ENCODE measurements around the gene STOM. TPM values are rescaled to one million over a fixed set of nuclear protein-coding genes. Genes with fewer than 3 reads are reported as not detected.

STOM gene
- total and polyA plus RNA-seq, 2 experiments from 2014 or later: 11.7 to 13.6 TPM

GRCh38 chr9:121350993-121351561 is 19.0 kb downstream of the STOM start:
- peak; percentile 34 to 95 for DNase-seq (ENCODE audit: low read depth in 1 of 2, low spot score in 1 of 2)
- H3K4me3 ChIP-seq: no peak overlapping the region
- peaks cover 28% of the 10 kb centered on the region for H3K4me1 ChIP-seq (ENCODE audit: low read depth)
- H3K27ac ChIP-seq: peak overlapping the region; percentile 71
- TF ChIP-seq CTCF (IDR thresholded peaks at IDR 0.05; ENCODE audit: low read depth, low read length): no peak
- no peaks in the 10 kb centered on the region for H3K9me3 ChIP-seq (ENCODE audit: low read depth)
- H3K27me3 ChIP-seq: no peaks in the 10 kb centered on the region
- H3K36me3 ChIP-seq: no peaks in the 10 kb centered on the region

GRCh38 chr9:121350036-121350435 is 20.0 kb downstream of the STOM start:
- no peaks in the 10 kb centered on the region for H3K27me3 ChIP-seq
- peak overlapping the region; percentile 71 for H3K27ac ChIP-seq
- peaks cover 28% of the 10 kb centered on the region for H3K4me1 ChIP-seq (ENCODE audit: low read depth)
- no peak overlapping the region for H3K4me3 ChIP-seq
- DNase-seq (ENCODE audit: low read depth in 1 of 2, low spot score in 1 of 2): no peak
- H3K9me3 ChIP-seq (ENCODE audit: low read depth): no peaks in the 10 kb centered on the region
- H3K36me3 ChIP-seq: no peaks in the 10 kb centered on the region
- TF ChIP-seq CTCF (IDR thresholded peaks at IDR 0.05; ENCODE audit: low read depth, low read length): no peak

DNA sequence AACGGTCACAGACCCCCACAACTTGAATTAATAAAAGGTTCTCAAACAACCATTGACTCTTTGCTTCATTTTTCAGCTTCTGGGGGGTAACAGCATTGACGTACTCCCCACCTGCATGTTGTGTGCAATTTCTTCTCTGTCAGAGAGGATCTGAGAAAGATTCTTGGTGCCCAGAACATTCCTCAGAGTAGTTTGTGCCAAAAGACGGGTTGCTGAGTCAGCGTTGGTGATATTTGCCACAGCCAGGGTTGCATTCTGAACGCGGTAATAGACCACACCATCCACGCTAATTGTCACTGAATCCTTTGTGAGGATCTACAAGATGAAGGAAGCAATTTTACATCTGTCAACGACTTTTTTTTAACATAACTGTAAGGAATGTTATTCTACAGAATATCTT is 21.0 kb downstream of the STOM start:
- H3K36me3 ChIP-seq: no peaks in the 10 kb centered on the region
- TF ChIP-seq CTCF (IDR thresholded peaks at IDR 0.05; ENCODE audit: low read depth, low read length): no peak
- H3K4me3 ChIP-seq: no peak overlapping the region
- no peaks in the 10 kb centered on the region for H3K27me3 ChIP-seq
- peaks cover 20% of the 10 kb centered on the region for H3K4me1 ChIP-seq (ENCODE audit: low read depth)
- peak in 1 of 2 donors; percentile 24 for DNase-seq (ENCODE audit: low read depth in 1 of 2, low spot score in 1 of 2)
- no peaks in the 10 kb centered on the region for H3K9me3 ChIP-seq (ENCODE audit: low read depth)
- no peak overlapping the region for H3K27ac ChIP-seq

- Histone ChIP-seq H3K9me3 (ENCODE audit: low read depth) (no peaks in the 10 kb centered on the region), H3K4me3 (no peak overlapping the region), H3K27ac (no peak overlapping the region), H3K27me3 (no peaks in the 10 kb centered on the region), H3K36me3 (no peaks in the 10 kb centered on the region), H3K4me1 (ENCODE audit: low read depth) (peaks cover 13% of the 10 kb centered on the region)
- no peak for TF ChIP-seq CTCF (IDR thresholded peaks at IDR 0.05; ENCODE audit: low read depth, low read length)
- no peak for DNase-seq (ENCODE audit: low read depth in 1 of 2, low spot score in 1 of 2)
Observed at GRCh38 chr9:121348221-121348620, 21.8 kb downstream of the STOM start.

DNA sequence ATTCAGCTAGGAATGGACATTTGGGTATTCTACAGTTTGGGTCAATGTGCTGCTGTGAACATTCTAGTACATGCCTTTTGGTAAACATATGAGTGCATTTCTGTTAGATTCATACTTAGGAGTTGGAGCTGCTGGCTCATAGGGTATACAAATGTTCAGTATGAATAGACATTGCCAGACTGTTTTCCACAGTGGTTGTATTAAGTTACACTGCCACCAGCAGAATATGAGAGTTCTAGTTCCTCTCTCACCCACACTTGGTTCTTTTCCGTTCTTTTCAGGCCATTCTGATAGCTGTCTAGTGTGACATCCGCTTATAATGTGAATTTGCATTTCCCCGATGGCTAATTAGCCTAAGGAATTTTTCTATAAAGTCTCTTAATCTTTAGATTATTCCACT is 25.0 kb downstream of the STOM start:
- no peak for DNase-seq (ENCODE audit: low read depth in 1 of 2, low spot score in 1 of 2)
- Histone ChIP-seq H3K9me3 (ENCODE audit: low read depth) (no peaks in the 10 kb centered on the region), H3K4me1 (ENCODE audit: low read depth) (no peaks in the 10 kb centered on the region), H3K27ac (no peak overlapping the region), H3K36me3 (no peaks in the 10 kb centered on the region), H3K4me3 (no peak overlapping the region), H3K27me3 (no peaks in the 10 kb centered on the region)
- TF ChIP-seq CTCF (IDR thresholded peaks at IDR 0.05; ENCODE audit: low read depth, low read length): no peak
